GM19328 (cell line): Measurements from ENCODE around the gene LYPD8.
"Not testable (repeated sequence)": the region's sequence is repeated elsewhere in the genome, so short reads cannot be mapped to it uniquely, and the experiment has no call there.

ENCODE experiments used
- ATAC-seq: cut with Tn5 transposase; IDR thresholded peaks from one replicate; pipeline ENCODE4 v1.9.1; 2021; ENCODE audit warnings: mild to moderate bottlenecking, moderate library complexity; ENCODE audit not compliant: unreplicated experiment

LYPD8 gene, protein sequence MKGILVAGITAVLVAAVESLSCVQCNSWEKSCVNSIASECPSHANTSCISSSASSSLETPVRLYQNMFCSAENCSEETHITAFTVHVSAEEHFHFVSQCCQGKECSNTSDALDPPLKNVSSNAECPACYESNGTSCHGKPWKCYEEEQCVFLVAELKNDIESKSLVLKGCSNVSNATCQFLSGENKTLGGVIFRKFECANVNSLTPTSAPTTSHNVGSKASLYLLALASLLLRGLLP

DNA sequence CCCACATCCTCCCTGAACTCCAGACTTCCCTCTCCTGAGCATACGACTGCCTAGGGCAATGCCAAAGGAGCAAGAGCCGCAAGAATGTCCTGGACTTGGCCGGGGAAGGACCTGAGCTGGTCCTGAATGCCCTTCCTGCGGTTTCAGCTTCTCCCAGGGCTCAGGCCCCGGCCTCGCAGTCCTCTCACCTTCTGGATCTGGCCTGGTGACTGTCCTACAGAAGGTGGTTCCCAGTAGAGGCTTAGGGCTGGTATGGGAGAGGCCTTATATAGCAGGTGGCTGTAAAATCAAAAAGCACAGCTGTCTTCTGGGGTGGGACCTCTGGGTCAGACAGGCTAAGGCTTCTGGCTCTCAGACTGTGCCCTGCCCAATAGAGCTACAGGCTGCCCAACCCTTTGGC is at the start of gene LYPD8:
Gene LYPD8, minus strand, starts transcription at position 243 of the 400 bp plus-strand sequence. CDS start 4,678 bp downstream, outside the sequence.
- no peak for ATAC-seq

GRCh38 chr1:248804771-248805681 is 49.5 kb upstream of the LYPD8 start:
- ATAC-seq, result peak; percentile 94

DNA sequence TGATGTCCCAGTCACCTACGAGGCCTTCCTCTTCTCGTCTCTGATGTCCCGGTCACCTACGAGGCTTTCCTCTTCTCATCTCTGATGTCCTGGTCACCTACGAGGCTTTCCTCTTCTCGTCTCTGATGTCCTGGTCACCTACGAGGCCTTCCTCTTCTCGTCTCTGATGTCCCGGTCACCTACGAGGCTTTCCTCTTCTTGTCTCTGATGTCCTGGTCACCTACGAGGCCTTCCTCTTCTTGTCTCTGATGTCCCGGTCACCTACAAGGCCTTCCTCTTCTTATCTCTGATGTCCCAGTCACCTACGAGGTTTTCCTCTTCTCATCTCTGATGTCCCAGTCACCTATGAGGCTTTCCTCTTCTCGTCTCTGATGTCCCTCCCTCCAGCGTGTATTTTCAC is 47.9 kb upstream of the LYPD8 start:
- not testable (repeated sequence) for ATAC-seq

- ATAC-seq, result no peak
Observed at GRCh38 chr1:248802454-248802853, 46.9 kb upstream of the LYPD8 start.

- ATAC-seq, result no peak
Observed at GRCh38 chr1:248800459-248800858, 44.9 kb upstream of the LYPD8 start.

DNA sequence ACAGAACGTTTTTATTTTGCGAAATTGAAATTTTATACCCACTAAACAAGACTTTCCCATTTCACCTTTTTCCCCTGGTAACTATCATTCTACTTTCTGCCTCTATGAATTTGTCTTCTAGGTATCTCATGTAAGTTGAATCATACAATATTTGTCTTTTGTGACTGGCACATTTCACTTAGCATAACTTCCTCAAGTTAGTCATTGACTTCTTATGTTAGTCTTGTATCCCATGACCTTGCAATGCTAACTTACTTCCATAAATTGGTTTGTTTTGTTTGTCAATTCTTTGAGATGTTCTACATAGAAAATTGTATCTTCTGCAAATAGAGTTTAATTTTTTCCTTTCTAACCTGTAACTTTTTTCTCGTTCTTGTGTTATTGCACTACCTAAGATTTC is 43.2 kb upstream of the LYPD8 start:
- ATAC-seq, result no peak

GRCh38 chr1:248794663-248795062 is 39.1 kb upstream of the LYPD8 start:
- ATAC-seq, result not testable (repeated sequence)

- ATAC-seq, result peak; percentile 67
Observed at GRCh38 chr1:248793592-248793991, 38.0 kb upstream of the LYPD8 start.

DNA sequence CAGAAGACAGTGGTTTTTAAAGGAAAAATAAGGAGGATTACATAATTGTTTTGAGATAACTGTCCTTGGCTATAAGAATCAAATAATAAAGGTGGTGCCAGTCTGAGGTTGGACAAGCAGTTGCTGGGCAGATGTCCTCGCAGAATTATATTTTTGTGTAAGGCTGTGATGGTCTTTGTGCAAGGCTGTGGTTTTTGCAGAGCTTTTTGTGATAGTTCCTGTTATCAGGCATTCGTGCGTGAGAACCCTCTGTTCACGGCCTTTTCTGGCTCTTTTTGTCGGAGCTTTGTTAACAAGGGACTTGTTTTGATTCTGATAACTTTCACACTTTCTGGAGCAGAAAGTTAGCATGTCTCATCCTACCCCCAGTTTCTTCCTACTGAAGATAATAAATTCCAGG is 36.8 kb upstream of the LYPD8 start:
- ATAC-seq, result peak; percentile 47

- ATAC-seq, result no peak
Observed at GRCh38 chr1:248791010-248791409, 35.5 kb upstream of the LYPD8 start.

DNA sequence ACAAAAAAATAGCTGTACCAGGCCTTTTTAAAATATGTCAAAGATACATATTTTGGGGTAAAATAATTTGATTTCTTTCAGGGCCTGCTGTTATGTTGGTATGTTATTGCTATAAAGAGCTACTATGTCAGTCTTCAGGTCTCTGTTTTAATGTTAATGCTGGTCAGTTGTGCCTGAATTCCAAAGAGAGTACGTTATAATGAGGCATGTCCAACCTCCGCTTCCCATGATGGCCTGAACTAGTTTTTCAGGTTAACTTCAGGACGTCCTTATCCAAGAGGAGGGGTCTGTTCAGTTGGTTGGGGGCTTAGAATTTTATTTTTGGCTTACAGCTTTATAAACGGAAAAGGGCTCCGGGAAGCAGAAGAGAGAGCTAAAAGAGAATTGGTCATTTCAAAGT is 34.9 kb upstream of the LYPD8 start:
- no peak for ATAC-seq

DNA sequence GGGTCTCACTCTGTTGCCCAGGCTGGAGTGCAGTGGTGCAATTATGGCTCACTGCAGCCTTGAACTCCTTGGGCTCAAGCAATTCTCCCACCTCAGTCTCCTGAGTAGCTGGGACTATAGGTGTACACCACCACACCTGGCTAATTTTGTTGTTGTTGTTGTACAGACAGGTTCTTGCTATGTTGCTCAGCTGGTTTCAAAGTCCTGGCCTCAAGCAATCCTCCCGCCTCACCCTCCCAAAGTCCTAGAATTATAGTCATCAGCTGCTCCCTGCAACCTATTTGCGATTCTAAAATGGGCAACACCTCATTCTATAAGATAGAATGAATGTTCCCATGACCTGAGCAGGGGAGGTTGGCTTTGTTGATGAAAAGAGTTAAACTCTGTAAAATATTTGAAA is 33.8 kb upstream of the LYPD8 start:
- not testable (repeated sequence) for ATAC-seq

GRCh38 chr1:248788327-248788726 is 32.8 kb upstream of the LYPD8 start:
- no peak for ATAC-seq

DNA sequence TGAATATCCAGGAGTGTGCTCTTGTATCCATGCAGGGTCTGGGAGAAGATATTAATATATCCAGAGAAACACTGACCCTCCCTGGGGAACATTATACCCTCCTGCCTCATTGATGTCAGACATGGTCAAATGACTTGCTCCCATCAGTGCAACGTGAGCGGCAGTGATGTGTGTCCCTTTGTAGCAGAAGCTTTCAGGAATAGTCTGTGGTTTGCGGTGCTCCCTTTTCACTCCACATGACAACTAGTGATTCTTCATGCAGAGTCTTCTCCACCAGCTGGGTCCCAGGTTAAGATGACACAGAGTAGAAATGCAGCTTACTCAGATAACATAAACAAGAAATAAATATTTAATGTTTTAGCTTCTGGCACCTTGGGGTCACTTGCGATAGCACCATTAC is 31.9 kb upstream of the LYPD8 start:
- ATAC-seq, result no peak

- no peak for ATAC-seq
Observed at GRCh38 chr1:248786156-248786555, 30.6 kb upstream of the LYPD8 start.

- ATAC-seq, result no peak
Observed at GRCh38 chr1:248783367-248783766, 27.8 kb upstream of the LYPD8 start.

GRCh38 chr1:248782416-248783141 is 27.0 kb upstream of the LYPD8 start:
- no peak for ATAC-seq

DNA sequence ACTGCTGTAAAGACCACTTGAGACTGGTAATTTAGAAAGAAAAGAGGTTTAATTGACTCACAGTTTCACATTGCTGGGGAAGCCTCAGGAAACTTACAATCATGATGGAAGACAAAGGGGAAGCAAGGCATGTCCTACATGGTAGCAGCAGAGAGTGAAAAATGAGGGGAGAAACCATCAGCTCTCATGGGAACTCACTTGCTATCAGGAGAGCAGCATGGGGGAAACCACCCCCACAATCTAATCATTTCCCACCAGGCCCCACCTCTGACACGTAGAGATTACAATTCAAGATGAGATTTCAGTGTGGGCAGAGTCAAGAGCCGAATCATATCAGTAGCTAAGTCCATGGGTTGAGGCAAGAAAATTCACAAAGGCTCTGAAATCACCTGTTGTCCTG is 23.8 kb upstream of the LYPD8 start:
- no peak for ATAC-seq

DNA sequence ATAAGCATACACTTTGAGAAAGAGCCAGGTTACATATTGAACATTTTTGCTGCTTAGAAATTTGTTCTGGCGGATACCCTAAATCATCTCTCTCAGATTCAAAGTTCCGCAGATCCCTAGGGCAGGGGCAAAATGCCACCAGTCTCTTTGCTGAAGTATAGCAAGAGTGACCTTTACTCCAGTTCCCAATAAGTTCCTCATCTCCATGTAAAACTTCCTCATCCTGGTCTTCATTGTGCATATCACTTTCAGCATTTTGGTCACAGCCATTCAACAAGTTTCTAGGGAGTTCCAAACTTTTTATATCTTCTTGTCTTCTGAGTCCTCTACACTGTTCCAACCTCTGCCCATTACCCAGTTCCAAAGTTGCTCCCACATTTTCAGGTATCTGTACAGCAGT is 23.3 kb upstream of the LYPD8 start:
- ATAC-seq, result no peak

- ATAC-seq, result no peak
Observed at GRCh38 chr1:248776991-248777390, 21.4 kb upstream of the LYPD8 start.

DNA sequence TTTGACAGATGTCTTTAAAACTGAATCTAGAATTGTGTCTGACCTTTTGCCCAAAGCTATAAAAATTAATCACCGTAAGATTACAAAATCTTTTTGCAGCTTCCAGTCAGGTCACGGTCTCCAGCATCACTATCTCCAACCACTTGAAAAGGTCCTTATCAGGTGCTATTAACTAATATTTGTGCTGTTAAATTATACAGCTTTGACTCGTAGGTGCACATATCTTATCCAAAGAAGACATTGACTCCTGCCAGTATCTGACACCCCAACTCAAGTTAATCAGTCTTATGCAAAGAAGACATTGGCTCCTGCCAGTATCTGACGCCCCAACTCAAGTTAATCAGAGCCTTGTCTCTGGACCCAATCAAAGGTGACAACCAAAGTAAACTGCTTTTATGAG is 19.9 kb upstream of the LYPD8 start:
- no peak for ATAC-seq

DNA sequence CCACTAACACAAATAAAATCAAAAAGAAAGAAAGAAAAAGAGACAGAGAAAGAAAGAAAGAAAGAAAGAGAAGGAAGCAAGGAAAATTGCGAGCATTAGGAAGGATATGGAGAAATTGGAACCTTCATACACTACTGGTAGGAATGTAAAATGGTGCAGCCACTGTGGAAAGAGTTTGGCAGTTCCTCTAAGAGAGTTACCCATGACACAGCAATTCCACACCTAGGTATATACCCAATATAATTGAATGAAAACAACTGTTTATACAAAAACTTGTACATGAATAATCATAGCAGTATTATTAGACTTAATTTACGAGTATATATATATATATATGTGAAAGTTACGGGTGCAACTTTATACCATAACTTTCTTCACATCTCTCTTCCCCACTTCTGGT is 4.1 kb upstream of the LYPD8 start:
- ATAC-seq, result no peak
